GM23338 (cell line): ENCODE data around the gene MYH14. TPM values are rescaled to one million over a fixed set of nuclear protein-coding genes. Genes with fewer than 3 reads are reported as not detected.

Experiments
- ATAC-seq: fragments of 200-7000 bp; cut with Tn5 transposase; 3 replicates; pipeline ENCODE4 v1.9.1; 2020
- DNase-seq: peaks from one replicate; pipeline ENCODE4 v3.0.0-alpha.2; 2015; ENCODE audit warnings: low spot score
- H2AFZ ChIP-seq: fragments of 200-600 bp; sonication (generic); 2 replicates; pipeline ENCODE4 v1.8.0; 2016; ENCODE audit warnings: antibody characterized with exemption, mild to moderate bottlenecking, moderate library complexity
- H3F3A ChIP-seq: fragments of 200-600 bp; sonication (generic); replicated peaks from 2 replicates; pipeline ENCODE4 v1.8.0; 2017; ENCODE audit warnings: antibody characterized with exemption, mixed run types, low read depth
- H3K27ac ChIP-seq: fragments of 200-600 bp; sonication (generic); 2 replicates; pipeline ENCODE4 v1.6.1; 2016; ENCODE audit warnings: low read depth
- H3K27me3 ChIP-seq: fragments of 200-600 bp; sonication (generic); 2 replicates; pipeline ENCODE4 v1.8.0; 2016; ENCODE audit warnings: mild to moderate bottlenecking, mixed run types, moderate library complexity; ENCODE audit not compliant: insufficient read depth
- H3K36me3 ChIP-seq: fragments of 200-600 bp; sonication (generic); 2 replicates; pipeline ENCODE4 v1.8.0; 2016; ENCODE audit warnings: mild to moderate bottlenecking; ENCODE audit not compliant: insufficient read depth
- H3K4me1 ChIP-seq: fragments of 200-600 bp; sonication (generic); 2 replicates; pipeline ENCODE4 v1.8.0; 2016; ENCODE audit warnings: mild to moderate bottlenecking, moderate library complexity; ENCODE audit not compliant: insufficient read depth
- H3K4me2 ChIP-seq: fragments of 200-600 bp; sonication (generic); 2 replicates; pipeline ENCODE4 v1.7.1; 2017; ENCODE audit warnings: mixed run types
- H3K4me3 ChIP-seq: fragments of 200-600 bp; sonication (generic); 2 replicates; pipeline ENCODE4 v1.6.1; 2016; ENCODE audit warnings: mixed run types
- H3K79me2 ChIP-seq: fragments of 200-600 bp; sonication (generic); replicated peaks from 2 replicates; pipeline ENCODE4 v1.8.0; 2017; ENCODE audit warnings: mild to moderate bottlenecking; ENCODE audit not compliant: insufficient read depth
- H3K9me2 ChIP-seq: fragments of 200-600 bp; sonication (generic); 2 replicates; pipeline ENCODE4 v1.8.0; 2017; ENCODE audit not compliant: insufficient read depth
- H4K20me1 ChIP-seq: fragments of 200-600 bp; sonication (generic); replicated peaks from 2 replicates; pipeline ENCODE4 v1.8.0; 2017; ENCODE audit warnings: mild to moderate bottlenecking; ENCODE audit not compliant: insufficient read depth
- H3K27ac Mint-ChIP-seq: 2 replicates; pipeline ENCODE4 v1.8.0; 2020; ENCODE audit warnings: inconsistent platforms, mild to moderate bottlenecking, moderate library complexity, mixed read lengths
- H3K27me3 Mint-ChIP-seq: 3 replicates; pipeline ENCODE4 v1.8.0; 2022; ENCODE audit warnings: low read depth, mild to moderate bottlenecking, moderate library complexity, mixed read lengths, inconsistent platforms; ENCODE audit not compliant: insufficient read depth, poor library complexity
- H3K36me3 Mint-ChIP-seq: 3 replicates; pipeline ENCODE4 v1.8.0; 2021; ENCODE audit warnings: low read depth, mild to moderate bottlenecking, inconsistent platforms, moderate library complexity, mixed read lengths
- H3K4me1 Mint-ChIP-seq: 3 replicates; pipeline ENCODE4 v1.8.0; 2020; ENCODE audit warnings: mild to moderate bottlenecking, inconsistent platforms, mixed read lengths
- H3K4me3 Mint-ChIP-seq: 3 replicates; pipeline ENCODE4 v1.8.0; 2021; ENCODE audit warnings: moderate library complexity, mild to moderate bottlenecking, inconsistent platforms, mixed read lengths
- H3K9me3 Mint-ChIP-seq: 3 replicates; pipeline ENCODE4 v1.8.0; 2020; ENCODE audit warnings: moderate library complexity, mild to moderate bottlenecking, inconsistent platforms, mixed read lengths
- CREB1 ChIP-seq: fragments of 250-450 bp; sonication (Bioruptor Pico); IDR thresholded peaks from 2 replicates; pipeline ENCODE4 v1.5.0; 2020; ENCODE audit warnings: low read depth, mild to moderate bottlenecking, moderate library complexity
- CTCF ChIP-seq, 2 experiments: fragments of 200-600 bp in 1 of 2; sonication (generic) in 1 of 2; conservative IDR thresholded peaks; 2 replicates each; pipeline versions ENCODE4 v1.5.1 to v1.6.1; 2016 to 2017; ENCODE audit warnings: antibody characterized with exemption in 2 of 2, low read depth in 2 of 2, mild to moderate bottlenecking in 2 of 2, moderate library complexity in 1 of 2
- EZH2 ChIP-seq: fragments of 200-600 bp; sonication (generic); IDR thresholded peaks from one replicate; pipeline ENCODE4 v1.8.0; 2017; ENCODE audit warnings: antibody characterized with exemption, mild to moderate bottlenecking, low read depth; ENCODE audit not compliant: unreplicated experiment
- EZH2phosphoT487 ChIP-seq: fragments of 200-600 bp; sonication (generic); IDR thresholded peaks from one replicate; pipeline ENCODE4 v1.8.1; 2018; ENCODE audit warnings: antibody characterized with exemption; ENCODE audit not compliant: unreplicated experiment
- JUNB ChIP-seq: IDR thresholded peaks from one replicate; pipeline ENCODE4 v1.6.1; 2016; ENCODE audit warnings: antibody characterized with exemption; ENCODE audit not compliant: unreplicated experiment
- NANOG ChIP-seq: IDR thresholded peaks from 2 replicates; pipeline ENCODE4 v1.6.1; 2016; ENCODE audit warnings: antibody characterized with exemption, borderline replicate concordance
- POLR2AphosphoS5 ChIP-seq: IDR thresholded peaks from 2 replicates; pipeline ENCODE4 v1.6.1; 2016; ENCODE audit warnings: antibody characterized with exemption, low read depth
- STAT1 ChIP-seq: IDR thresholded peaks from one replicate; pipeline ENCODE4 v1.6.1; 2016; ENCODE audit warnings: antibody characterized with exemption; ENCODE audit not compliant: unreplicated experiment
- ZNF114 ChIP-seq: fragments of 250-450 bp; sonication (Bioruptor Pico); IDR thresholded peaks from 2 replicates; pipeline ENCODE4 v1.5.0; 2020; ENCODE audit warnings: mild to moderate bottlenecking, moderate library complexity
- ZNF331 ChIP-seq: fragments of 250-450 bp; sonication (Bioruptor Pico); IDR thresholded peaks from 2 replicates; pipeline ENCODE4 v1.5.0; 2020; ENCODE audit warnings: low read depth, mild to moderate bottlenecking, moderate library complexity
- ZNF462 ChIP-seq: fragments of 250-450 bp; sonication (Bioruptor Pico); IDR thresholded peaks from 2 replicates; pipeline ENCODE4 v1.5.0; 2020; ENCODE audit warnings: mild to moderate bottlenecking, moderate library complexity
- polyA plus RNA-seq: library from polyadenylated mRNA; unstranded; fragments of >200 nt; fragmentation: Nextera tagmentation; extraction: Ambion mirVana; gene quantifications from 2 replicates; pipeline ENCODE4 v1.2.1, GENCODE V29; 2016
- total RNA-seq: library from RNA; depleted of rRNA; stranded (reverse); fragments of >200 nt; shearing (Covaris generic); gene quantifications from 2 replicates; pipeline ENCODE4 v1.2.3, GENCODE V29; 2014
- TF ChIP-seq, protein P1 (sequence below): IDR thresholded peaks from one replicate; pipeline ENCODE4 v1.6.1; 2018; ENCODE audit warnings: antibody characterized with exemption; ENCODE audit not compliant: unreplicated experiment
- TF ChIP-seq, protein P2 (sequence below): IDR thresholded peaks from 2 replicates; pipeline ENCODE4 v1.6.1; 2016; ENCODE audit warnings: antibody characterized with exemption

Gene MYH14
- total and polyA plus RNA-seq, 2 experiments from 2014 or later, result 25.5 to 27.5 TPM

DNA sequence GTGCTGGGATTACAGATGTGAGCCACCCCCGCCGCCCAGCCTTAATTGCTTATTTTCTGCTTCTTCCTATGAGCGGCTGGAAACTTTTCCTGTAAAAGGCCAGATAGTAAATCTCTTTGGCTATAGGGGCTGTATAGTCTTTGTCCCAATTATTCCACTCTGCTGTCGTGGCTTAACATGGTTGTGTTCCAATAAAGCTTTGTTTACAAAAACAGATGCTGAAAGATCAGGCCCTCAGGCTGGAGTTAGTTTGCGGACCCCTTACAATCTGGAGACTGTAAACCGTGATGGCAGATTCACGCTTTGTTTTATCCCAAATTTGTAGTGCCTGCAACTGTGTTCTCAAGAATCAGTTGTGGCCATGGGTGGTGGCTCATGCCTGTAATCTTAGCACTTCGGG, 115.0 kb downstream of the MYH14 start:
- Histone ChIP-seq H3K4me1 (peaks cover 5% of the 10 kb centered on the region), H4K20me1 (no peaks in the 10 kb centered on the region), H3K27me3 (no peaks in the 10 kb centered on the region), H2AFZ (no peak overlapping the region), H3K36me3 (no peaks in the 10 kb centered on the region; the same call in 1 of the 2 replicates), H3F3A (peaks cover 21% of the 10 kb centered on the region), H3K27ac (no peak overlapping the region), H3K4me2 (no peak overlapping the region), H3K9me2 (no peaks in the 10 kb centered on the region), H3K4me3 (no peak overlapping the region), H3K79me2 (no peaks in the 10 kb centered on the region)
- DNase-seq (no peak), ATAC-seq (no peak)
- H3K9me3 Mint-ChIP-seq, result peaks cover 86% of the 10 kb centered on the region
- peaks cover 51% of the 10 kb centered on the region for H3K36me3 Mint-ChIP-seq
- H3K27ac Mint-ChIP-seq, result no peak overlapping the region
- H3K4me3 Mint-ChIP-seq, result no peak overlapping the region
- peaks cover 12% of the 10 kb centered on the region for H3K27me3 Mint-ChIP-seq
- H3K4me1 Mint-ChIP-seq, result no peaks in the 10 kb centered on the region
- TF ChIP-seq EZH2 (no peak), ZNF331 (CRISPR knock-in tag) (no peak), CREB1 (CRISPR knock-in tag) (no peak), ZNF462 (CRISPR knock-in tag) (no peak), CTCF (conservative IDR thresholded peaks at IDR 0.05; ENCODE audit: low read depth in 2 of 2) (no peak), EZH2phosphoT487 (no peak), POLR2AphosphoS5 (no peak), JUNB (no peak), ZNF114 (CRISPR knock-in tag) (no peak), STAT1 (no peak), NANOG (no peak)
- TF ChIP-seq, protein P1, sequence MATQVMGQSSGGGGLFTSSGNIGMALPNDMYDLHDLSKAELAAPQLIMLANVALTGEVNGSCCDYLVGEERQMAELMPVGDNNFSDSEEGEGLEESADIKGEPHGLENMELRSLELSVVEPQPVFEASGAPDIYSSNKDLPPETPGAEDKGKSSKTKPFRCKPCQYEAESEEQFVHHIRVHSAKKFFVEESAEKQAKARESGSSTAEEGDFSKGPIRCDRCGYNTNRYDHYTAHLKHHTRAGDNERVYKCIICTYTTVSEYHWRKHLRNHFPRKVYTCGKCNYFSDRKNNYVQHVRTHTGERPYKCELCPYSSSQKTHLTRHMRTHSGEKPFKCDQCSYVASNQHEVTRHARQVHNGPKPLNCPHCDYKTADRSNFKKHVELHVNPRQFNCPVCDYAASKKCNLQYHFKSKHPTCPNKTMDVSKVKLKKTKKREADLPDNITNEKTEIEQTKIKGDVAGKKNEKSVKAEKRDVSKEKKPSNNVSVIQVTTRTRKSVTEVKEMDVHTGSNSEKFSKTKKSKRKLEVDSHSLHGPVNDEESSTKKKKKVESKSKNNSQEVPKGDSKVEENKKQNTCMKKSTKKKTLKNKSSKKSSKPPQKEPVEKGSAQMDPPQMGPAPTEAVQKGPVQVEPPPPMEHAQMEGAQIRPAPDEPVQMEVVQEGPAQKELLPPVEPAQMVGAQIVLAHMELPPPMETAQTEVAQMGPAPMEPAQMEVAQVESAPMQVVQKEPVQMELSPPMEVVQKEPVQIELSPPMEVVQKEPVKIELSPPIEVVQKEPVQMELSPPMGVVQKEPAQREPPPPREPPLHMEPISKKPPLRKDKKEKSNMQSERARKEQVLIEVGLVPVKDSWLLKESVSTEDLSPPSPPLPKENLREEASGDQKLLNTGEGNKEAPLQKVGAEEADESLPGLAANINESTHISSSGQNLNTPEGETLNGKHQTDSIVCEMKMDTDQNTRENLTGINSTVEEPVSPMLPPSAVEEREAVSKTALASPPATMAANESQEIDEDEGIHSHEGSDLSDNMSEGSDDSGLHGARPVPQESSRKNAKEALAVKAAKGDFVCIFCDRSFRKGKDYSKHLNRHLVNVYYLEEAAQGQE, result no peak
- TF ChIP-seq, protein P2, sequence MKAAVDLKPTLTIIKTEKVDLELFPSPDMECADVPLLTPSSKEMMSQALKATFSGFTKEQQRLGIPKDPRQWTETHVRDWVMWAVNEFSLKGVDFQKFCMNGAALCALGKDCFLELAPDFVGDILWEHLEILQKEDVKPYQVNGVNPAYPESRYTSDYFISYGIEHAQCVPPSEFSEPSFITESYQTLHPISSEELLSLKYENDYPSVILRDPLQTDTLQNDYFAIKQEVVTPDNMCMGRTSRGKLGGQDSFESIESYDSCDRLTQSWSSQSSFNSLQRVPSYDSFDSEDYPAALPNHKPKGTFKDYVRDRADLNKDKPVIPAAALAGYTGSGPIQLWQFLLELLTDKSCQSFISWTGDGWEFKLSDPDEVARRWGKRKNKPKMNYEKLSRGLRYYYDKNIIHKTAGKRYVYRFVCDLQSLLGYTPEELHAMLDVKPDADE, result no peak
